Panc1 (cell line): ENCODE results near the gene FAM216B. TPM values are rescaled to one million over a fixed set of nuclear protein-coding genes. Genes with fewer than 3 reads are reported as not detected.

ENCODE experiments used
- ATAC-seq: fragments of 200-7000 bp; cut with Tn5 transposase; 2 replicates; pipeline ENCODE4 v1.9.1; 2020; ENCODE audit warnings: mild to moderate bottlenecking, moderate library complexity
- BruUV-seq: library from RNA; stranded (reverse); fragments of 400-500 nt; replicated peaks from 2 replicates; lab custom pipeline; 2021; lab: Mats Ljungman, UMichigan
- CTCF ChIA-PET: fragments of 300-600 bp; sonication (Branson Sonifier 250); formaldehyde crosslinking; loops from one replicate; lab custom pipeline; 2022; ENCODE audit warnings: antibody characterized with exemption; lab: Charles Lee
- POLR2A ChIA-PET: fragments of 300-600 bp; sonication (Branson Sonifier 250); formaldehyde crosslinking; loops from one replicate; lab custom pipeline; 2022; ENCODE audit warnings: antibody characterized with exemption; lab: Charles Lee
- DNase-seq: peaks from one replicate; pipeline ENCODE4 v3.0.0-alpha.2; 2010; ENCODE audit warnings: low read depth, low spot score
- H3K27ac ChIP-seq: 2 replicates; pipeline ENCODE4 v1.5.1; 2011; ENCODE audit warnings: mild to moderate bottlenecking, low read length, inconsistent platforms
- H3K27me3 ChIP-seq: fragments of 200-500 bp; sonication (Bioruptor generic); 2 replicates; pipeline ENCODE4 v1.6.0; 2014; ENCODE audit warnings: low read length, inconsistent platforms; ENCODE audit not compliant: control insufficient read depth, insufficient read depth
- H3K36me3 ChIP-seq: fragments of 200-500 bp; sonication (Bioruptor generic); 2 replicates; pipeline ENCODE4 v1.5.1; 2014; ENCODE audit warnings: inconsistent platforms, mild to moderate bottlenecking, low read length, moderate library complexity; ENCODE audit not compliant: control insufficient read depth, insufficient read depth
- H3K4me1 ChIP-seq: 2 replicates; pipeline ENCODE4 v1.5.1; 2011; ENCODE audit warnings: inconsistent platforms, mild to moderate bottlenecking, low read length, moderate library complexity; ENCODE audit not compliant: control insufficient read depth, insufficient read depth
- H3K4me3 ChIP-seq, 2 experiments: 2 replicates each; pipeline ENCODE4 v1.5.1; 2011 to 2012; ENCODE audit warnings: low read depth in 2 of 2, low read length in 2 of 2, mild to moderate bottlenecking in 2 of 2, inconsistent platforms in 1 of 2, moderate library complexity in 1 of 2
- H3K9me3 ChIP-seq: fragments of 200-500 bp; sonication (Bioruptor generic); 2 replicates; pipeline ENCODE4 v1.5.1; 2014; ENCODE audit warnings: low read depth, mild to moderate bottlenecking, inconsistent platforms, low read length, moderate library complexity; ENCODE audit not compliant: control insufficient read depth, insufficient read depth
- POLR2AphosphoS5 ChIP-seq: IDR thresholded peaks from 2 replicates; pipeline ENCODE4 v1.6.1; 2012; ENCODE audit warnings: mild to moderate bottlenecking, low read depth, low read length, moderate library complexity
- SIN3A ChIP-seq: IDR thresholded peaks from 2 replicates; pipeline ENCODE4 v1.6.1; 2012; ENCODE audit warnings: low read depth, mild to moderate bottlenecking, low read length, moderate library complexity, borderline replicate concordance; ENCODE audit not compliant: insufficient read depth
- TCF7L2 ChIP-seq: IDR thresholded peaks from 2 replicates; pipeline ENCODE4 v1.6.1; 2011; ENCODE audit warnings: mild to moderate bottlenecking, low read depth, low read length, inconsistent platforms
- in situ Hi-C: cut with HindIII; loops from 2 replicates; pipeline ENCODE4 v1.10.0; 2016; ENCODE audit warnings: low sequenced_read_pairs, low pct_unique_long_range_greater_than_20kb
- intact Hi-C: fragments of 100-400 bp; cut with micrococcal nuclease; formaldehyde crosslinking; loops from one replicate; pipeline ENCODE4 v1.10.0; 2022; ENCODE audit not compliant: unreplicated experiment
- total RNA-seq: library from RNA; stranded (reverse); gene quantifications from one replicate; pipeline ENCODE4 v1.2.1, GENCODE V29; 2021; ENCODE audit not compliant: unreplicated experiment
- TF ChIP-seq, protein P1 (sequence below): fragments of 450-650 bp; IDR thresholded peaks from 2 replicates; pipeline ENCODE4 v1.5.1; 2017; ENCODE audit warnings: mild to moderate bottlenecking
- TF ChIP-seq, protein P2 (sequence below), 2 experiments: IDR thresholded peaks; 2 replicates each; pipeline ENCODE4 v1.6.1; 2011 to 2012; ENCODE audit warnings: low read depth in 2 of 2, control low read depth in 1 of 2, low read length in 1 of 2, mild to moderate bottlenecking in 1 of 2, moderate library complexity in 1 of 2; ENCODE audit not compliant: insufficient read depth in 1 of 2

FAM216B gene
- total RNA-seq, 1 experiment from 2014 or later, result 0.05 TPM

DNA sequence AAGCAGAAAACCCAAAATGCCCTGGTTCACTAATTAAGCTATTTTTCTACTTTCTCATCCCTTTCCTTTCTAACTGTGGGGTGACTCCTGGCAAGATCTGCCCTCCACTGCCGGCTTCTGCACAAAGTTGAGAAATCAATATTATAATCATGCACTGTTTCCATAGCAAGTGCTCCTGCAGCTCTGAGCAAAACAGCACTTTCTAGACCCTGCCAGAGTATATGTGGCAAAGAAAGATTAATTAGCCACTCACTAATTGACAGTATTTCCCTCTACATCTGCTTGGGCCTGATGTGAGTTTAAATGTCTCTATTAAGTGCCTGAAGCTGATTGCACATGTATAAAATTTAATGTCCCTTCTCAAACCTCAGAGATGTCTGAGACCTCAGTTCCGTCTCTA is 39.5 kb upstream of the FAM216B start:
- no peaks in the 10 kb centered on the region for H3K4me1 ChIP-seq
- no peaks in the 10 kb centered on the region for H3K36me3 ChIP-seq
- ChIA-PET POLR2A (interaction anchor here (1.0 kb wide), 1 partner anchor 149 kb away, joined by 3 read pairs; no protein-coding TSS in a partner anchor), CTCF (no interaction called here)
- H3K9me3 ChIP-seq, result no peaks in the 10 kb centered on the region
- in situ Hi-C loops (no loop called here), intact Hi-C loops (no loop called here)
- BruUV-seq, result no TSS peak
- no peak overlapping the region for H3K4me3 ChIP-seq
- ATAC-seq (no peak), DNase-seq (no peak)
- no peaks in the 10 kb centered on the region for H3K27me3 ChIP-seq
- no peak for TF ChIP-seq SIN3A
- no peak overlapping the region for H3K27ac ChIP-seq

DNA sequence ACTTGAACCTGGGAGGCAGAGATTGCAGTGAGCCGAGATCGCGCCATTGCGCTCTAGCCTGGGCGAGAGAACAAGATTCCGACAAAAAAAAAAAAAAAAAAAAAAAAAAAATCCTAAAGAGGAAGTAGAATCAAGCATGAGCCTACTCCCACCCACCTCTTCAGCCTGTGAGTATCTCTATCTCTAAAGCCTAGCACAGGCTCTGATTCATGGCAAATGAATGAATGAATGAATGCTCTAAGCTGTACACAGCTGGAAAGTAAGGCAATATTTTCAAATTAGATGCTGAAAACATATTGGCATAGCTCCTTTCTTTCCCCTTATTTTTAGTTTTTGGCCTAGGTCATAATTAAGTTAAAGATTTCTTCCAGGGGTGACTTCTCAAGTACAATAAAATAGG is 35.7 kb upstream of the FAM216B start:
- ATAC-seq (no peak), DNase-seq (no peak)
- TF ChIP-seq POLR2AphosphoS5 (no peak), TCF7L2 (no peak), SIN3A (no peak)
- TF ChIP-seq, protein P1, sequence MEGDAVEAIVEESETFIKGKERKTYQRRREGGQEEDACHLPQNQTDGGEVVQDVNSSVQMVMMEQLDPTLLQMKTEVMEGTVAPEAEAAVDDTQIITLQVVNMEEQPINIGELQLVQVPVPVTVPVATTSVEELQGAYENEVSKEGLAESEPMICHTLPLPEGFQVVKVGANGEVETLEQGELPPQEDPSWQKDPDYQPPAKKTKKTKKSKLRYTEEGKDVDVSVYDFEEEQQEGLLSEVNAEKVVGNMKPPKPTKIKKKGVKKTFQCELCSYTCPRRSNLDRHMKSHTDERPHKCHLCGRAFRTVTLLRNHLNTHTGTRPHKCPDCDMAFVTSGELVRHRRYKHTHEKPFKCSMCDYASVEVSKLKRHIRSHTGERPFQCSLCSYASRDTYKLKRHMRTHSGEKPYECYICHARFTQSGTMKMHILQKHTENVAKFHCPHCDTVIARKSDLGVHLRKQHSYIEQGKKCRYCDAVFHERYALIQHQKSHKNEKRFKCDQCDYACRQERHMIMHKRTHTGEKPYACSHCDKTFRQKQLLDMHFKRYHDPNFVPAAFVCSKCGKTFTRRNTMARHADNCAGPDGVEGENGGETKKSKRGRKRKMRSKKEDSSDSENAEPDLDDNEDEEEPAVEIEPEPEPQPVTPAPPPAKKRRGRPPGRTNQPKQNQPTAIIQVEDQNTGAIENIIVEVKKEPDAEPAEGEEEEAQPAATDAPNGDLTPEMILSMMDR, result no peak
- TF ChIP-seq, protein P2, sequence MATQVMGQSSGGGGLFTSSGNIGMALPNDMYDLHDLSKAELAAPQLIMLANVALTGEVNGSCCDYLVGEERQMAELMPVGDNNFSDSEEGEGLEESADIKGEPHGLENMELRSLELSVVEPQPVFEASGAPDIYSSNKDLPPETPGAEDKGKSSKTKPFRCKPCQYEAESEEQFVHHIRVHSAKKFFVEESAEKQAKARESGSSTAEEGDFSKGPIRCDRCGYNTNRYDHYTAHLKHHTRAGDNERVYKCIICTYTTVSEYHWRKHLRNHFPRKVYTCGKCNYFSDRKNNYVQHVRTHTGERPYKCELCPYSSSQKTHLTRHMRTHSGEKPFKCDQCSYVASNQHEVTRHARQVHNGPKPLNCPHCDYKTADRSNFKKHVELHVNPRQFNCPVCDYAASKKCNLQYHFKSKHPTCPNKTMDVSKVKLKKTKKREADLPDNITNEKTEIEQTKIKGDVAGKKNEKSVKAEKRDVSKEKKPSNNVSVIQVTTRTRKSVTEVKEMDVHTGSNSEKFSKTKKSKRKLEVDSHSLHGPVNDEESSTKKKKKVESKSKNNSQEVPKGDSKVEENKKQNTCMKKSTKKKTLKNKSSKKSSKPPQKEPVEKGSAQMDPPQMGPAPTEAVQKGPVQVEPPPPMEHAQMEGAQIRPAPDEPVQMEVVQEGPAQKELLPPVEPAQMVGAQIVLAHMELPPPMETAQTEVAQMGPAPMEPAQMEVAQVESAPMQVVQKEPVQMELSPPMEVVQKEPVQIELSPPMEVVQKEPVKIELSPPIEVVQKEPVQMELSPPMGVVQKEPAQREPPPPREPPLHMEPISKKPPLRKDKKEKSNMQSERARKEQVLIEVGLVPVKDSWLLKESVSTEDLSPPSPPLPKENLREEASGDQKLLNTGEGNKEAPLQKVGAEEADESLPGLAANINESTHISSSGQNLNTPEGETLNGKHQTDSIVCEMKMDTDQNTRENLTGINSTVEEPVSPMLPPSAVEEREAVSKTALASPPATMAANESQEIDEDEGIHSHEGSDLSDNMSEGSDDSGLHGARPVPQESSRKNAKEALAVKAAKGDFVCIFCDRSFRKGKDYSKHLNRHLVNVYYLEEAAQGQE (IDR thresholded peaks at IDR 0.05; ENCODE audit: insufficient read depth in 1 of 2, low read depth in 2 of 2, low read length in 1 of 2), result no peak
- in situ Hi-C loops, result no loop called here
- Histone ChIP-seq H3K27me3 (no peaks in the 10 kb centered on the region), H3K27ac (no peak overlapping the region), H3K36me3 (no peaks in the 10 kb centered on the region), H3K4me1 (no peaks in the 10 kb centered on the region), H3K9me3 (no peaks in the 10 kb centered on the region), H3K4me3 (no peak overlapping the region)
- POLR2A ChIA-PET, result no interaction called here
- intact Hi-C loops, result no loop called here
- CTCF ChIA-PET, result no interaction called here
- no TSS peak for BruUV-seq

DNA sequence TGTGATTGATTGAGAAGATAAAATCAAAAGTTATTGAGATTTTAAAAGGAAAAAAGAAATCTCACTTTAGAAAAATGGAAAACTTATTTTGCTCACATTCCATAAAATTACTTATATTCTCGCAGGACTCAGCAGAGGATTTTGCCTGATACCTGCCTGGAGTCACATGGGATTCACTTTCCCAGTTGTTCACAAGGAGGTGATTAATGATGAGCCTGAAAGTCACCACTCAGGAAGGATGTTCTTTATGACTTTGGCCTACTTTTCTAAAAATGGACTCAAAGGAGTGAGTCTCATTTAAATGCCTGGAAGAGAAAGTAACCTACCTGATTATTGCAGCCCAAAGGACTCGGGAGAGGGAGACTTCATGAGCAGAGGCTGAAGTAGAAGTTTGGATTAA is 34.5 kb upstream of the FAM216B start:
- ChIA-PET POLR2A (no interaction called here), CTCF (no interaction called here)
- Histone ChIP-seq H3K36me3 (no peaks in the 10 kb centered on the region), H3K9me3 (no peaks in the 10 kb centered on the region), H3K4me3 (no peak overlapping the region), H3K27ac (no peak overlapping the region), H3K4me1 (no peaks in the 10 kb centered on the region), H3K27me3 (no peaks in the 10 kb centered on the region)
- BruUV-seq, result no TSS peak
- TF ChIP-seq SIN3A (no peak), TCF7L2 (no peak), POLR2AphosphoS5 (no peak)
- TF ChIP-seq, protein P2 (IDR thresholded peaks at IDR 0.05; ENCODE audit: insufficient read depth in 1 of 2, low read depth in 2 of 2, low read length in 1 of 2), result no peak
- TF ChIP-seq, protein P1, result no peak
- ATAC-seq, result no peak
- DNase-seq, result no peak
- intact Hi-C loops (no loop called here), in situ Hi-C loops (no loop called here)
